Stimulated activated CD4-positive, alpha-beta T cell treated with anti-CD3 and anti-CD28 coated beads, Interleukin-4, amount 100 ng/mL, for 1 hour (primary cell): Measurements from ENCODE around the gene ZNF813.
"Not testable (repeated sequence)": the region's sequence is repeated elsewhere in the genome, so short reads cannot be mapped to it uniquely, and the experiment has no call there.

Experiments used
- DNase-seq: peaks from one replicate; pipeline ENCODE4 v3.0.0-alpha.2; 2020

ZNF813 gene

GRCh38 chr19:53485046-53486004, 17.8 kb downstream of the ZNF813 start:
- no peak for DNase-seq

- DNase-seq = no peak
Observed at GRCh38 chr19:53492153-53492552, 24.6 kb downstream of the ZNF813 start.

- not testable (repeated sequence) for DNase-seq
Observed at GRCh38 chr19:53497311-53498023, 29.9 kb downstream of the ZNF813 start.

DNA sequence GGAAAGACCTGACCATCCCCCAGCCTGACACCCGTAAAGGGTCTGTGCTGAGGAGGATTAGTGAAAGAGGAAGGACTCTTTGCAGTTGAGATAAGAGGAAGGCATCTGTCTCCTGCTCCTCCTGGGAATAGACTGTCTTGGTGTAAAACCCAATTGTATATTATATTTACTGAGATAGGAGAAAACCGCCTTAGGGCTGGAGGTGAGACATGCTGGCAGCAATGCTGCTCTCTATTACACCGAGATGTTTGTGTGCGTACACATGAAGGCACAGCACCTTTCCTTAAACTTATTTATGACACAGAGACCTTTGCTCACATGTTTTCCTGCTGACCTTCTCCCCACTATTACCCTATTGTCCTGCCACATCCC, 30.5 kb downstream of the ZNF813 start:
- DNase-seq = not testable (repeated sequence)

DNA sequence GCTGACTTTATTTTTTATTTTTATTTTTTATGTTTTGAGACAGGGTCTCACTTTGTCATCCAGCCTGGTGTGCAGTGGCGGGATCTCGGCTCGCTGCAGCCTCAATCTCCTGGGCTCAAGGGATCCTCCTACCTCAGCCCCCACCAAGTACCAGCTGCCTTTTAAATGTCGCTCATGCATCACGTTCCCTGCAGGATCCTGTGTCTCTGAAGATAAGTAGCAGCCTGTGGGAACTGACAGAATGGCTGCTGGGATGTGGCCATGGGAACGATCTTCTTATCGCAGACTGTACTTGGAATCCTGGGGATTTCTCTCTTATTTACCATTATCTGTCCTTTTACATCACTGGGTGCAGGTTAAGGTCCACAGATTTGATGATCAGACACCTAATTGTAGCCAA, 35.6 kb downstream of the ZNF813 start:
- not testable (repeated sequence) for DNase-seq

GRCh38 chr19:53503671-53504364, 36.3 kb downstream of the ZNF813 start:
- not testable (repeated sequence) for DNase-seq

DNA sequence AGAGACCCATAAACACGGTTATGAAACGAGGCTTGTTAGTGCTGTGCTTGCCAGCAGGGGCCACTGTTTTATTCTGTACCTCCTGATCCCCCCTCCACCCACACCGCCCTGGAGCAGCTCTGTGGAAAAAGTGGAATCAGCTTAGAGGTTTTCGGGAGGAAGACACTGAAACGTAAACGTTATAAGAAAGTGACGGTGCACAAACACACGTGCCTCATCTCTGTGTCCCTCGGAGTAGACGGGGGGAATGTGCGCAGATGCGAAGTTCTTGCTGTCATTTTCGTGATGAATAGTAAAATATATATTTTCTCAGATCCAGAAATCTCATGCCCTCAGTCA, 36.8 kb downstream of the ZNF813 start:
- not testable (repeated sequence) for DNase-seq

DNA sequence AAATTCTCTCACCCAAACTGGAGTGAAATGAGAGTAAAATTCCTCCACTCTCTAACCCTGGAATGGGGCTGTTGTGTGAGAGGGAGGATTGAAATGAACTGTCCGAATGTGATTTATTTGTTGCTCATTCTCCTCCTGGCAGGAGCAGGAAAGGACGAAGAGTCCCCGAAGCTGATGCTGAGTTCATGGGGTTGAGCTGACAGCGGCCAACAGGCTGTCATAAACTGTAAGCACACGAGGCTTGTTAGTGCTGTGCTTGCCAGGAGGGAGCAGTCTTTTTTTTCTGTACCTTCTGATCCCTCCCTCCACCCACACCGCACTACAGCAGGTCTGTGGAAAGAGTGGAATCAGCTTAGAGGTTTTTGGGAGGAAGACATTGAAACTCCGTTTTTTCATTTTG, 37.4 kb downstream of the ZNF813 start:
- DNase-seq = no peak

- no peak for DNase-seq
Observed at GRCh38 chr19:53506728-53507127, 39.2 kb downstream of the ZNF813 start.

DNA sequence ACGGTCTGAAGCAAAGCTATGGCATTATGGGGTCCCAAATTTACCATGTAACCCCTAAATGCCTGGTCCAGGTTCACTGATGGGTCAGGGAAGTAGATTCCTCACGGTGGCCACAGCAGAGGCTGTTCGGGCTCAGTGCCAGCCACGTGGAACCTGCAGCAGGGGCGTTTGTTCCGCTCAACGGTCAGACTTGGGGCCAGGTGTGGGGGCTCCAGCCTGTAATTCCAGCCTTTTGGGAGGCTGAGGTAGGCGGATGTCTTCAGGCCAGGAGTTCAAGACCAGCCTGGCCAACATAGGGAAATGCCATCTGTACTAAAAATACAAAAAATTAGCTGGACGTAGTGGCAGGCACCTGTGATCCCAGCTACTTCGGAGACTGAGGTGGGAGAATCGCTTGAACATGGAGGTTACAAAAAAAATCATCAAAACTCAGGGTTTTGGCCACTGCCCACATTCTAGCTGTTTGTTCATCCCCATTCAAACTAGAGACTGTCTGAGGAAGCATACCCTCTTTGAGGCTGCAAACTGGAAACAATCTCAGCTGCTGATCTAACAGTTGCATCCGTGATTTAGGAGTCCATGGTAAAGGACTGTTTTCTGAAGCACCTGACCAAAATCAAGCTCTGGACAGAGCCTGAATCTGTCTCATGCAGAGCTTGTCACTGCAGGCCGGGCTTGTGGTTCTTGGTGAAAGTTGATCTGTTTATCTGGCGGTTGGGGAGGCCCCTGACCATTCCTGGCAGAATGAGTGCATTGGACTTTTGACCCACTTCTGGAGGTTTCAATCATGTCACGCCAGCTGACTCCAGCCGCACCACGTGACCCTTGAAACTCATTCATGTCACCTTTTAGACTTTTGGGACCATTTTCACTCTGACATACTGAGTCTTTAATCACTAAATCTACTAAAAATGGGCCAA, 40.2 kb downstream of the ZNF813 start:
- no peak for DNase-seq

DNA sequence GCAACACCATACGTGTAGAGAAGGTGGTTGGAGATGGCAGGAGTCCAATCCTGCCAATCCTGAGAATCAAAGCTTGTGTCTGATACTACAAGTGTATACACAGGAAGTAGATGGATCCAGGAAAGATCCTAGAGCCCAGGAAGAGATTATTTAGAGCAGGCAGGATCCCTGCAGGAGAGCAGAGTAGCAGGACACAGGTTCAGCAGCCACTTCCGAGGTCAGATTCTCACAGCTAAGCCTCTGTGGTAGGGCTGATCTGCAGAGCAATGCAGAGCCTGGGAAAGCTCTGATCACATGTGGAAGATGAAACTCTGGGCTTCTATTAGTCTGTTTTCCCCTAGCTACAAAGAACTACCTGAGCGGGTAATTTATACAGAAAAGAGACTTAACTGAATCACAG, 41.9 kb downstream of the ZNF813 start:
- DNase-seq = no peak

GRCh38 chr19:53509845-53510244, 42.3 kb downstream of the ZNF813 start:
- DNase-seq = no peak

DNA sequence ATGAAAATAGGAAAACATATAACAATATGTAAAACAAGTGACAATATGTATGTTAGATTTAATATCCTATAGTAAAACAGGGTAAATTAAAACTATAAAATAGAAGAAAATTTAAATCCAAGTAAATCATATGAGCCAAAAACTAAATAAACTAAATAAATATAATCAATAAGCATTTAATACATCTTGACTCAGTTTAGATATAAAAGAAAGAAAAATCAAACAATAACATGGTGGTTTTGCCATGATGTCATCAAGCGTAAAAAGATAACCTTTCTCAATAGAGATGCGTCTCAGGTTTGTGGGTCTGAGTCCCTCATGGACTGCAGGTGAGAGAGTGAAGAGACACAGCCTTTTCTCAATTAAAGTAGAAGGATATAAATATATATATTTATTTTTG, 43.8 kb downstream of the ZNF813 start:
- no peak for DNase-seq

DNA sequence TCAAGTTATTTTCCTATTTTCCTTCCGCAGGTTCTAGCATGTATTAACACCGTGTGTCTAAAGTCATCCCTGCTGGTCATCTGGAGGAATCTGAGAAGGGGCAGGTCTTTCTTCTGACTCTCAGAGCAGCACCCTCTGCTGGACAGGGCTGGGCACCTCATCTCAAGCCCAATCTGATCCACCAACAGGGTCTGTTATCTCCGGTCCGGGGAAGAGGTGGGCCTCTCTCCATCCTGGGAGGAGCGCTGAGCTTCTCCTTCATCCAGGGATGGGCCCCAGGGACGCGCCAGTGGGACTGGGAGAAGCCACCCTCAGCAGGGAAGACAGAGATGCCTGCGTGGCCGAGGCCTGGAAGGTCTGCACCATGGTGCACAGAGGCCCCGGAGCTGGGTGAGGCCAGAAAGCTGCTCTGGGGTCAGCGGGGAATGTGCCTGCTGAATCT, 44.4 kb downstream of the ZNF813 start:
- DNase-seq = peak; percentile 49

DNA sequence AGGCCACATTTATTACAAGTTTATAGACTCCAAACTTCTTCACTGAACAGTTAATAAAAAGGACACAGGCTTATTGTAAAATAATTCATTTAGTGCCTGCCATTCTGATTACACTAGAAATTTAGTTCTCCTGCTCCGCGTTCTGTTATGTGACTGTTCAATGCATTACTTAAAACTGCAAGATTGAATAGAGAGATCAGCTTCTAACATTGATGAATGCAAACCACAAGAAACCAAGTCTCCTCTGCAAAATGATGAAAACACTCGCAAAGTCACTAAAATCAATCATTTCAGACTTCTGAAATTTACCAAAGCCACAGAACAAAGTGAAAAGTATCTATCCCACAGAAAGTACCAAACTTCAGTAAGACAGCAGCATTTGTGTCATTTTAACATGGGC, 47.5 kb downstream of the ZNF813 start:
- not testable (repeated sequence) for DNase-seq

- DNase-seq = no peak
Observed at GRCh38 chr19:53517114-53517741, 49.7 kb downstream of the ZNF813 start.

DNA sequence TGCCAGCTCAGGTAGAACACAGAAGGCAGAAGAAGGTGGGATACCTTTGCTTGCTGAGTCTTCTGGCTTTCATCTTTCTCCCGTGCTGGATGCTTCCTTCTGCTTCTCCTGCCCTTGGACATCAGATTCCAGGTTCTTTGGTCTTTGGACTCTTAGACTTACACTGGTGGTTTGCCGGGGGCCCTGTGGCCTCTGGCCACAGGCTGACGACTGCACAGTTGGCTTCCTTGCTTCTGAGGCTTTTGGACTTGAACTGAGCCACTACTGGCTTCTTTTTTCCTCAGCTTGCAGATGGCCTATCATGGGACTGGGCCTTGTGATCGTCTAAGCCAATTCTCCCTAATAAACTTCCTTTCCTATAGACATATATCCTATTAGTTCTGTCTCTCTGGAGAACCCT, 50.6 kb downstream of the ZNF813 start:
- DNase-seq = no peak

GRCh38 chr19:53518716-53519115, 51.2 kb downstream of the ZNF813 start:
- no peak for DNase-seq

DNA sequence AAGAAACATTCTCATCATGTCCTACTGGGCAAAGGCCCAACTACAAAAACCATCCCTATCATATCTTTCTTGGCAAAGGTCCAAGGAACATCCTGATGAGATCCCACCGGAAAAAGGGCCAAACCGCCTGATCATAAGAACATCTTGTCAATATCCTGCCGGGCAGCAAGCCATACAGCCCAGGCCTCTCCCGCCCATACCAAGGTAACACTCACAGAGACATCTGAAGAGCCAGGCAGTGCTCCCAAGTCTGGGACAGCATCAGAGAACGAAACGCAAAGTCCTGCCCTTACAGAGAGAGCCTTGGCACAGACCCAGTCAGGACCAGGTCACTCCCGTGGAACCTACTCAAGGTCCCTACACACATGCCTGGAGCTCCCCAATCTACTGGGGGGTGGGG, 51.9 kb downstream of the ZNF813 start:
- DNase-seq = no peak

- no peak for DNase-seq
Observed at GRCh38 chr19:53520163-53520546, 52.6 kb downstream of the ZNF813 start.

- DNase-seq = peak; percentile 81
Observed at GRCh38 chr19:53520547-53521372, 53.2 kb downstream of the ZNF813 start.
